Epithelial cell of proximal tubule (primary cell): ENCODE data around the gene BAIAP2. TPM values are rescaled to one million over a fixed set of nuclear protein-coding genes. Genes with fewer than 3 reads are reported as not detected.

Experiments used
- DNase-seq: peaks from one replicate; pipeline ENCODE4 v3.0.0-alpha.2; 2011; ENCODE audit warnings: low read depth
- H3K4me3 ChIP-seq: 2 replicates; pipeline ENCODE4 v1.5.1; 2011; ENCODE audit warnings: low read depth, mild to moderate bottlenecking, low read length
- total RNA-seq: library from RNA; depleted of rRNA; stranded (reverse); fragments of >200 nt; gene quantifications from 2 replicates; pipeline ENCODE4 v1.2.3, GENCODE V29; 2015
- TF ChIP-seq, protein P1 (sequence below): conservative IDR thresholded peaks from 2 replicates; pipeline ENCODE4 v1.5.1; 2012; ENCODE audit warnings: low read depth, mild to moderate bottlenecking, low read length

Gene BAIAP2
- total RNA-seq, 1 donor from 2014 or later = 44.0 TPM

DNA sequence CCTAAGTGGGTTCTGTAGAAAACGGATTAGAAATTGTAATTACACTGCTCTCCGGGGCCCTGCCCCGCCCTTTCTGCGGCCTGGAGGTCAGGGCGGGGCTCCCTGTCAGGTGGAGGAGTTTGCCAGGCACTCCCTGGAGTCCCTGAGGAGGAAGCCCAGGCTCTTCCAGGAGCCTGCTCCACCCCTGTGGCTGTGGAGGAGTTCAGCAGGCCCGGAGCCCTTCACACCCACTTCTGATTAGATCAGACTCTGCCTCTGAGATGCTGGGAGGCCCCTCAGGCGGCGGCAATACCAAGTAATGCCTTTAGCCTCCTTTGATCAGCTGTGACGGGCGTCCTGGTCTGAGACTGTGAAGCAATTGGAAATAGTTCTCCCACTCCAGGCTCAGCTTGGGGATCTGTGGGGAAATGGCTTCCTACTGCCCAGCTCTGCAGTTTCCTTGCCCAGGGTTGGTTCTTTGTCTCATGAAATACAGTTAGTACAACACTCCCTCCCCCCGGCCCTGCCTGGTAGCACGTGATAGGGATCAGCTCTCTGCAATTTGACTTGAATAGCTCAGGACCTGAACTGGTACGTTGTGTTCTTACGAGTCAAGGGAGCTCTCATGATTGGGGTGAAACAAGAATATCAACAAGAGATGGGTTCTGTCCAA, 22.3 kb downstream of the BAIAP2 start:
- H3K4me3 ChIP-seq = no peak overlapping the region
- no peak for DNase-seq
- TF ChIP-seq, protein P1, sequence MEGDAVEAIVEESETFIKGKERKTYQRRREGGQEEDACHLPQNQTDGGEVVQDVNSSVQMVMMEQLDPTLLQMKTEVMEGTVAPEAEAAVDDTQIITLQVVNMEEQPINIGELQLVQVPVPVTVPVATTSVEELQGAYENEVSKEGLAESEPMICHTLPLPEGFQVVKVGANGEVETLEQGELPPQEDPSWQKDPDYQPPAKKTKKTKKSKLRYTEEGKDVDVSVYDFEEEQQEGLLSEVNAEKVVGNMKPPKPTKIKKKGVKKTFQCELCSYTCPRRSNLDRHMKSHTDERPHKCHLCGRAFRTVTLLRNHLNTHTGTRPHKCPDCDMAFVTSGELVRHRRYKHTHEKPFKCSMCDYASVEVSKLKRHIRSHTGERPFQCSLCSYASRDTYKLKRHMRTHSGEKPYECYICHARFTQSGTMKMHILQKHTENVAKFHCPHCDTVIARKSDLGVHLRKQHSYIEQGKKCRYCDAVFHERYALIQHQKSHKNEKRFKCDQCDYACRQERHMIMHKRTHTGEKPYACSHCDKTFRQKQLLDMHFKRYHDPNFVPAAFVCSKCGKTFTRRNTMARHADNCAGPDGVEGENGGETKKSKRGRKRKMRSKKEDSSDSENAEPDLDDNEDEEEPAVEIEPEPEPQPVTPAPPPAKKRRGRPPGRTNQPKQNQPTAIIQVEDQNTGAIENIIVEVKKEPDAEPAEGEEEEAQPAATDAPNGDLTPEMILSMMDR = no peak

DNA sequence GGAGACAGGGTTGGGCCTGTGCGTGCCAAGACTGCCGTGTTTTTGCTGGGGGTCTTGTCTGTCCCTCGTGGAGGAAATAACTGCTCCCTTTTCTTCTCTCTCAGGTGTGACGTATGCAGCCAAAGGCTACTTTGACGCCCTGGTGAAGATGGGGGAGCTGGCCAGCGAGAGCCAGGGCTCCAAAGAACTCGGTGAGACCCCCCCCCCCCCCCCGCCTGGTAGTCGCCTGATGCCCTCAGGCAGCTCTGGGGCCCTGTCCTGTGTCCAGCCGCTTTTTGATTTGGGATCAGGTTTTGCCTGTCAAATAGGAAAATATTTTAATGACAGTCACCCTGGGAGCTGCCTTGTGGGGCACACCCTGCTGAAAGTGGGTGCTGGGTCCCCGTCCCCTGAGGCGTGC, 22.8 kb downstream of the BAIAP2 start:
- no peak for DNase-seq
- TF ChIP-seq, protein P1 = no peak
- H3K4me3 ChIP-seq = no peak overlapping the region

DNA sequence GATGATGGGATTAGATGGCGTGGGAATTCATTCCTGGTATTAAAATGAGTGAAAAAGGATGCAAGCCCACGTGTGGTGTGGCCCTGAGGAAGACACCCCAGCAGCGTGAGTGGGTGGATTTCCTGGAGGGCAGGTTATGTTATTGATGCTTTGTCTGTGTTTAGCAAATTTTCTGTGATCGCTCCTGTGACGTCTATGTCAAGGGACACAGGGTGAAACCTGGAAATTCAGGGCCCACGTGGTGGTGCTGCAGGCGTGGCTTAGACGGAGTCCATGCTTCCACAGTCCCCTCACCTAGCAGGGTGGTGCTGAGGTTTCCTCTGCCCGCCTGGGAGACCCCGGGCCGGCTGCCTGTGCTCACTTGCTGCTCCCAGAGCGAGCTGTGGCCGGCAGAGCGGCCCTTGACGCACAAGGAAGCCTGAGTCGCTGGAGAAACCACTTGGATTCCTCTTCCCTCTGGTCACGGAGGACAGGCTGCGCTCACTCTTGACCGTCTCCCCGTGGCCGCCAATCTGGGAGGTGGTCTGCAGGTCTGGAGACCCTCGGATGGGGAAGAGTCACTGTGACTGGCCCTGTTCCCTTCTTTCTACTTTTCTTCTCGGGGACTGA, 23.4 kb downstream of the BAIAP2 start:
- DNase-seq = no peak
- TF ChIP-seq, protein P1 = no peak
- H3K4me3 ChIP-seq = no peak overlapping the region

DNA sequence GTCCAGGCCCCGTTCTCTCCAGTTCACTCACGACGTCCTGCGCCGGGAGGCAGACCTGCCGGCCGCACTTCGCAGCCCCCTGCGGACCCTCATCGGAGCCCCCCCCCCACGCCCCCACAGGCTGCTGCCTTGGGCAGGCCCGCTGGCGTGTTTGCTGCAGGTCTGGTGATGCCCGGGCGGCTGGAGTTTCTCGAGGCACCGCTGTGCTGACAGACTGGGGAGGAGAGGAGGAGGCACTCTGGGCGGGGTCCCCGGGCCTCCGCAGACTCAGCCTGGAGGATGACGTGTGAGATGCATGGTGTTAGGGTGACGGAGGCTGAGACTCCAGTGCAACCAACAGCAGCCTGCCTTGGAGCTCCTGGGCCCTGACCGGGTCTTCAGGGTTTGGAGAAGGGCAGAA, 24.1 kb downstream of the BAIAP2 start:
- TF ChIP-seq, protein P1 = no peak
- DNase-seq = no peak

DNA sequence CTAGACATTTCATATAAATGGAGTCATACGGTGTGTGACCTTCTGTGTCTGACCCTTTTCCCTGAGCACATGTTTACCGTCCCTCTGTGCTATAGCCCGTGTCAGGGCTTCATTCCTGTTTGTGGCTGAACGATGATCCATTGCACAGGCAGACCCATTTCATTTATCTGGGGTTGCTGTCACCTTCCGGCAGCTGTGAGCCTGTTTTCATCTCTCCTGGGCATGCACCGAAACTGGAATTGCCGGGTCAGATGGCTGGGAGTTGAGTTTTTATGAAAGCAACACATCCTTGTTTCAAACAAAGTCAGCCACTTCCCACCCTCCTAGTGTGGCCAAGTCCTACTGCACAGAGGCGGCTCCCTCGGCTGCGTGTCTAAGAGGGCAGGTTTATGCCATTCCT, 25.5 kb downstream of the BAIAP2 start:
- TF ChIP-seq, protein P1 = no peak
- no peak overlapping the region for H3K4me3 ChIP-seq
- DNase-seq = no peak

More for the DNA sequence above, 24.1 kb downstream of the BAIAP2 start:
- H3K4me3 ChIP-seq = no peak overlapping the region

DNA sequence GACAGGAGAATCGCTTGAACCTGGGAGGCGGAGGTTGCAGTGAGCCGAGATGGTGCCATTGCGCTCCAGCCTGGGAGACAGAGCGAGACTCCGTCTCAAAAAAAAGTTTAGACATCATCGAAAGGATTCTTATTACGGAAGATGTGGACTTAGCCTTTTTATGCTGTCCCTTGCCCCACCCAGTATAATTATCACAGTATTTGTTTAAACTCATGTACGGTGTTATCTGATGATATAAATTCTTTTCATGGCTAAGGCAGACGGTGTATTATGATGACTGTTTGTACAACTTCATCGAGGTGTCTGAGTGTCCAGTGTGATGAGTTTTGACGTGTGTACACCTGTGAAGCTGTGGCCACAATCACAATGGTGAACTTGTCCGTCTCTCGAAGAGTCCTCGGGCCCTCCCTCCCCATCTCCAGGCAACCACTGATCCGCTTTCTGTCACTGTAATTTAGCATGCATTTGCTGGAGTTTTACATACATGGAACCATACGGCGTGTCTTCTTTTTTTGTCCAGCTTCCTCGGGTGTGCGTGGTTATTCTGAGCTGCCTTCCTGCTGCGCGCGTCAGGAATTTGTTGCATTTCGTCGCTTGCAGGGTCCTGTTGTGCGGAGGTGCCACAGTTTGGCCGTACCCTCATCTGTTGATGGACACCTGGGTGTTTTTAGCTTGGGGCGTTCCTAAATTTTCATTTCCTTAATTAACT, 26.2 kb downstream of the BAIAP2 start:
- no peak overlapping the region for H3K4me3 ChIP-seq
- TF ChIP-seq, protein P1 = no peak
- no peak for DNase-seq
